NB4 (cell line): ENCODE results near the gene KCNK16.

Experiments used
- DNase-seq: peaks from one replicate; pipeline ENCODE4 v3.0.0; 2010; ENCODE audit warnings: low read depth
- H3K4me3 ChIP-seq: one replicate; pipeline ENCODE4 v1.5.1; 2011; ENCODE audit warnings: mild to moderate bottlenecking, low read depth, low read length, moderate library complexity
- CTCF ChIP-seq: IDR thresholded peaks from one replicate; pipeline ENCODE4 v1.5.1; 2012; ENCODE audit warnings: low read depth, low read length
- MAX ChIP-seq: IDR thresholded peaks from 2 replicates; pipeline ENCODE4 v1.6.1; 2011; ENCODE audit warnings: low read depth, low read length
- MYC ChIP-seq: IDR thresholded peaks from 2 replicates; pipeline ENCODE4 v1.6.1; 2011; ENCODE audit warnings: low read depth, low read length
- POLR2A ChIP-seq: IDR thresholded peaks from 2 replicates; pipeline ENCODE4 v1.6.1; 2011; ENCODE audit warnings: mild to moderate bottlenecking; ENCODE audit not compliant: insufficient read length; ENCODE audit errors: extremely low read depth

Gene KCNK16

GRCh38 chr6:39276379-39276995 lies 46.0 kb downstream of the KCNK16 start:
- DNase-seq: no peak
- no peak overlapping the region for H3K4me3 ChIP-seq
- TF ChIP-seq POLR2A (no peak), CTCF (no peak), MAX (no peak), MYC (no peak)

GRCh38 chr6:39274903-39275302 lies 47.6 kb downstream of the KCNK16 start:
- TF ChIP-seq POLR2A (no peak), MAX (no peak), CTCF (no peak), MYC (no peak)
- DNase-seq: no peak
- no peak overlapping the region for H3K4me3 ChIP-seq

GRCh38 chr6:39274471-39274870 lies 48.0 kb downstream of the KCNK16 start:
- H3K4me3 ChIP-seq: no peak overlapping the region
- TF ChIP-seq POLR2A (no peak), CTCF (no peak), MYC (no peak), MAX (no peak)
- no peak for DNase-seq

GRCh38 chr6:39273406-39273821 lies 49.1 kb downstream of the KCNK16 start:
- DNase-seq: no peak
- no peak overlapping the region for H3K4me3 ChIP-seq
- TF ChIP-seq CTCF (no peak), MAX (no peak), POLR2A (no peak), MYC (no peak)

- no peak for TF ChIP-seq CTCF
- no peak for TF ChIP-seq MYC
- no peak overlapping the region for H3K4me3 ChIP-seq
- no peak for DNase-seq
These were observed 52.5 kb downstream of the KCNK16 start for GRCh38 chr6:39269961-39270360.

GRCh38 chr6:39268721-39269120 lies 53.8 kb downstream of the KCNK16 start:
- no peak for DNase-seq
- H3K4me3 ChIP-seq: no peak overlapping the region
- TF ChIP-seq CTCF (no peak), POLR2A (no peak), MYC (no peak)
